Measurements from ENCODE around the gene NTRK3. TPM values are rescaled to one million over a fixed set of nuclear protein-coding genes. Genes with fewer than 3 reads are reported as not detected.

Gene NTRK3
- total and polyA plus RNA-seq, 8 donors, result 0.13 to 1.1 (median 0.60) TPM

GRCh38 chr15:87965304-87965703 is 291.2 kb downstream of the NTRK3 start:
- no peaks in the 10 kb centered on the region for H3K9me3 ChIP-seq
- peaks cover 0 to 5% (median 0%) of the 10 kb centered on the region in 4 donors for H3K27me3 ChIP-seq
- DNase-seq (no peak), FAIRE-seq (no peak), ATAC-seq (no peak)
- H3K36me3 ChIP-seq, result no peaks in the 10 kb centered on the region
- no peak for TF ChIP-seq CTCF (IDR thresholded peaks at IDR 0.05)
- H3K4me1 ChIP-seq, result no peaks in the 10 kb centered on the region
- 41 to 43% methylated on average over 5 of the region's 5 CpGs for WGBS, 2 donors
- intact Hi-C loops (cut with DNase I), result no loop called here
- no peak overlapping the region for H3K27ac ChIP-seq
- no peak overlapping the region for H3K4me3 ChIP-seq

GRCh38 chr15:87962428-87962827 is 294.1 kb downstream of the NTRK3 start:
- Histone ChIP-seq H3K4me1 (no peaks in the 10 kb centered on the region), H3K27me3 (peaks cover 0 to 5% (median 0%) of the 10 kb centered on the region in 4 donors), H3K36me3 (no peaks in the 10 kb centered on the region), H3K4me3 (no peak overlapping the region), H3K27ac (no peak overlapping the region), H3K9me3 (no peaks in the 10 kb centered on the region)
- no peak for TF ChIP-seq CTCF (IDR thresholded peaks at IDR 0.05)
- WGBS, 2 donors, result 25 to 54% methylated on average over 4 of the region's 4 CpGs
- ATAC-seq, result no peak
- intact Hi-C loops (cut with DNase I), result no loop called here
- no peak for DNase-seq
- FAIRE-seq, result no peak

- 32 to 68% methylated on average over 2 of the region's 2 CpGs for WGBS, 2 donors
- DNase-seq (no peak), ATAC-seq (no peak), FAIRE-seq (no peak)
- TF ChIP-seq CTCF (IDR thresholded peaks at IDR 0.05), result no peak
- Histone ChIP-seq H3K9me3 (no peaks in the 10 kb centered on the region), H3K27me3 (peaks cover 0 to 5% (median 0%) of the 10 kb centered on the region in 4 donors), H3K4me1 (no peaks in the 10 kb centered on the region), H3K27ac (no peak overlapping the region), H3K36me3 (no peaks in the 10 kb centered on the region), H3K4me3 (no peak overlapping the region)
- intact Hi-C loops (cut with DNase I), result no loop called here
Observed at GRCh38 chr15:87961851-87962420, 294.6 kb downstream of the NTRK3 start.

GRCh38 chr15:87959662-87960061 is 296.9 kb downstream of the NTRK3 start:
- no peaks in the 10 kb centered on the region for H3K4me1 ChIP-seq
- H3K27me3 ChIP-seq, result peaks cover 0 to 7% (median 0%) of the 10 kb centered on the region in 4 donors
- DNase-seq (no peak), ATAC-seq (no peak), FAIRE-seq (no peak)
- H3K27ac ChIP-seq, result no peak overlapping the region
- no peak overlapping the region for H3K4me3 ChIP-seq
- no peak for TF ChIP-seq CTCF (IDR thresholded peaks at IDR 0.05)
- no peaks in the 10 kb centered on the region for H3K9me3 ChIP-seq
- no peaks in the 10 kb centered on the region for H3K36me3 ChIP-seq
- 57 to 73% methylated on average over 4 of the region's 4 CpGs for WGBS, 2 donors
- intact Hi-C loops (cut with DNase I), result no loop called here

GRCh38 chr15:87959080-87959479 is 297.5 kb downstream of the NTRK3 start:
- 38 to 72% methylated on average over 11 of the region's 11 CpGs for WGBS, 2 donors
- intact Hi-C loops (cut with DNase I), result no loop called here
- H3K36me3 ChIP-seq, result no peaks in the 10 kb centered on the region

More at GRCh38 chr15:87959080-87959479, 297.5 kb downstream of the NTRK3 start:
- Histone ChIP-seq H3K4me3 (no peak overlapping the region), H3K27ac (no peak overlapping the region), H3K27me3 (peaks cover 0 to 7% (median 0%) of the 10 kb centered on the region in 4 donors), H3K9me3 (no peaks in the 10 kb centered on the region), H3K4me1 (no peaks in the 10 kb centered on the region)
- DNase-seq, result no peak
- no peak for TF ChIP-seq CTCF (IDR thresholded peaks at IDR 0.05)
- no peak for FAIRE-seq
- no peak for ATAC-seq
